ENCODE results near the gene ADGRG1.

The ADGRG1 gene

GRCh38 chr16:57698812-57699405, 70.5 kb downstream of the ADGRG1 start:
- Histone ChIP-seq H3K9me3 (ENCODE audit: control insufficient read depth, insufficient read depth, low read length) (no peaks in the 10 kb centered on the region), H3K9ac (ENCODE audit: low read depth, low read length) (no peak overlapping the region), H3K4me1 (ENCODE audit: control insufficient read depth, insufficient read depth, low read length) (no peaks in the 10 kb centered on the region), H3K4me3 (ENCODE audit: low read depth, low read length) (no peak overlapping the region), H3K36me3 (ENCODE audit: control insufficient read depth, insufficient read depth, low read length) (no peaks in the 10 kb centered on the region), H3K27me3 (ENCODE audit: control insufficient read depth, insufficient read depth, low read length) (no peaks in the 10 kb centered on the region)

DNA sequence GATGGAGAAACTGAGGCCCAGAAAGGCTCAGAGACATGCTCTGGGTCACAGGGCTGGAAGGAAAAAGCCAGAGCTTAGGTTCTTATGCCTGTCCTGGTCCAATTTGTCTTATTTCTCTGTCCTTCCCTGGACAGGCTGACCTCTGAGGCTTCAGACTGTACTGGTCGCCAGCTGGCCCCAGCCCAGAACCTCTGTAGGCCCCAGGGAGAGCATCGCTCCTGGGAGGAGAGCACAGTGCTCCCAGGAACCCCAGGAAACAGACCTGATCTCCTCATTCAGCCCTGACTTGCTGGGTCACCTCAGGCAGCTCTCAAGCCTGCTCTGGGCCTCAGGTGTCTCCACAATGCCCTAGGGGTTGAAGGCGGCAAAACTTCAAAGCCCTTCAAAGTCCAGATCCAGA, 71.1 kb downstream of the ADGRG1 start:
- no peaks in the 10 kb centered on the region for H3K9me3 ChIP-seq (ENCODE audit: control insufficient read depth, insufficient read depth, low read length)
- H3K36me3 ChIP-seq (ENCODE audit: control insufficient read depth, insufficient read depth, low read length): no peaks in the 10 kb centered on the region
- no peaks in the 10 kb centered on the region for H3K4me1 ChIP-seq (ENCODE audit: control insufficient read depth, insufficient read depth, low read length)
- no peak overlapping the region for H3K9ac ChIP-seq (ENCODE audit: low read depth, low read length)
- no peaks in the 10 kb centered on the region for H3K27me3 ChIP-seq (ENCODE audit: control insufficient read depth, insufficient read depth, low read length)
- no peak overlapping the region for H3K4me3 ChIP-seq (ENCODE audit: low read depth, low read length)

DNA sequence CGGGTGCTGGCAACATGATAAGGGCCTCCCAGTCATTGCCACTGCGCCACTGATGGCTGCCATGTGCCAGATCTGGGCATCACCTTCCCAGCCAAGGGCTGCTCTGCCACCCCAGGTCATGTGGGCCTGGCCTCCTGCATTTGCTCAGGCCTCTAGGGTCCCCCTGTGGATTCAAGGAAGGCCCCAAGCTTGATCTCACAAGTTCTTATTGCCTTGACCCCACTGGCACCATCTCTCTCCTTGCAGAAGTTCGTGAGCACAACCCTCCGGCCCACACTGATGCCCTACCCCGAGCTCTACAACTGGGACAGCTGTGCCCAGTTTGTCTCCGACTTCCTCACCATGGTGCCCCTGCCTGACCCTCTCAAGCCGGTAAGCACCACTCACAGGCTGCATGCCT, 71.5 kb downstream of the ADGRG1 start:
- no peaks in the 10 kb centered on the region for H3K27me3 ChIP-seq (ENCODE audit: control insufficient read depth, insufficient read depth, low read length)
- no peaks in the 10 kb centered on the region for H3K9me3 ChIP-seq (ENCODE audit: control insufficient read depth, insufficient read depth, low read length)
- H3K4me1 ChIP-seq (ENCODE audit: control insufficient read depth, insufficient read depth, low read length): no peaks in the 10 kb centered on the region
- no peak overlapping the region for H3K4me3 ChIP-seq (ENCODE audit: low read depth, low read length)
- H3K36me3 ChIP-seq (ENCODE audit: control insufficient read depth, insufficient read depth, low read length): no peaks in the 10 kb centered on the region
- no peak overlapping the region for H3K9ac ChIP-seq (ENCODE audit: low read depth, low read length)

- Histone ChIP-seq H3K36me3 (ENCODE audit: control insufficient read depth, insufficient read depth, low read length) (no peaks in the 10 kb centered on the region), H3K9ac (ENCODE audit: low read depth, low read length) (no peak overlapping the region), H3K4me1 (ENCODE audit: control insufficient read depth, insufficient read depth, low read length) (no peaks in the 10 kb centered on the region), H3K4me3 (ENCODE audit: low read depth, low read length) (no peak overlapping the region), H3K27me3 (ENCODE audit: control insufficient read depth, insufficient read depth, low read length) (no peaks in the 10 kb centered on the region), H3K9me3 (ENCODE audit: control insufficient read depth, insufficient read depth, low read length) (no peaks in the 10 kb centered on the region)
Observed at GRCh38 chr16:57700781-57701551, 72.5 kb downstream of the ADGRG1 start.

DNA sequence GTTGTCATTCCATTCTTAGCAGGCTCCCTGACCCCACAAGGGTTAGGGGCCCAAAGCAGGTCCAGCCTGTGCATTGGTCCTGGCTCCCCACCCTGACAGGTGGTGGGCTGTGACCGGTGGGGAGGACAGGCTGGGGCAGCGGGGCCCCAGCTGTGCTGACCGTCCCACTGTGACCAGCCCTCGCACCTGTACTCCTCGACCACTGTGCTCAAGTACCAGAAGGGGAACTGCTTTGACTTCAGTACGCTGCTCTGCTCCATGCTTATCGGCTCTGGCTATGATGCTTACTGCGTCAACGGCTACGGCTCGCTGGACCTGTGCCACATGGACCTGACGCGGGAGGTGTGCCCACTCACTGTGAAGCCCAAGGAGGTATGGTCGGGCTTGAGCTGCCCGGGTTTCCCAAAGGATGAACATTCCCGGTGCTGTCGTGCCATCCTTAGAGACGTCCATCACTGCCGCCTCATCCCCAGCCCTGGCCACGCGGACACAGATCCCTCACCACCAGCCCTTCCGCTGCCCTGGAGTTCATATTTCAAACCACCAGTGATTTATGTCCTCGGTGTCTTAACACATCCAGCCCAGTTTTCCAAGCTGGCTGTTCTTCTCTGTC, 73.4 kb downstream of the ADGRG1 start:
- H3K36me3 ChIP-seq (ENCODE audit: control insufficient read depth, insufficient read depth, low read length): no peaks in the 10 kb centered on the region
- no peak overlapping the region for H3K9ac ChIP-seq (ENCODE audit: low read depth, low read length)
- no peak overlapping the region for H3K4me3 ChIP-seq (ENCODE audit: low read depth, low read length)
- no peaks in the 10 kb centered on the region for H3K4me1 ChIP-seq (ENCODE audit: control insufficient read depth, insufficient read depth, low read length)
- no peaks in the 10 kb centered on the region for H3K9me3 ChIP-seq (ENCODE audit: control insufficient read depth, insufficient read depth, low read length)
- no peaks in the 10 kb centered on the region for H3K27me3 ChIP-seq (ENCODE audit: control insufficient read depth, insufficient read depth, low read length)

GRCh38 chr16:57703416-57704010, 75.1 kb downstream of the ADGRG1 start:
- H3K4me3 ChIP-seq (ENCODE audit: low read depth, low read length): no peak overlapping the region
- H3K9ac ChIP-seq (ENCODE audit: low read depth, low read length): no peak overlapping the region
- H3K27me3 ChIP-seq (ENCODE audit: control insufficient read depth, insufficient read depth, low read length): no peaks in the 10 kb centered on the region
- H3K4me1 ChIP-seq (ENCODE audit: control insufficient read depth, insufficient read depth, low read length): no peaks in the 10 kb centered on the region
- no peaks in the 10 kb centered on the region for H3K36me3 ChIP-seq (ENCODE audit: control insufficient read depth, insufficient read depth, low read length)
- H3K9me3 ChIP-seq (ENCODE audit: control insufficient read depth, insufficient read depth, low read length): no peaks in the 10 kb centered on the region

DNA sequence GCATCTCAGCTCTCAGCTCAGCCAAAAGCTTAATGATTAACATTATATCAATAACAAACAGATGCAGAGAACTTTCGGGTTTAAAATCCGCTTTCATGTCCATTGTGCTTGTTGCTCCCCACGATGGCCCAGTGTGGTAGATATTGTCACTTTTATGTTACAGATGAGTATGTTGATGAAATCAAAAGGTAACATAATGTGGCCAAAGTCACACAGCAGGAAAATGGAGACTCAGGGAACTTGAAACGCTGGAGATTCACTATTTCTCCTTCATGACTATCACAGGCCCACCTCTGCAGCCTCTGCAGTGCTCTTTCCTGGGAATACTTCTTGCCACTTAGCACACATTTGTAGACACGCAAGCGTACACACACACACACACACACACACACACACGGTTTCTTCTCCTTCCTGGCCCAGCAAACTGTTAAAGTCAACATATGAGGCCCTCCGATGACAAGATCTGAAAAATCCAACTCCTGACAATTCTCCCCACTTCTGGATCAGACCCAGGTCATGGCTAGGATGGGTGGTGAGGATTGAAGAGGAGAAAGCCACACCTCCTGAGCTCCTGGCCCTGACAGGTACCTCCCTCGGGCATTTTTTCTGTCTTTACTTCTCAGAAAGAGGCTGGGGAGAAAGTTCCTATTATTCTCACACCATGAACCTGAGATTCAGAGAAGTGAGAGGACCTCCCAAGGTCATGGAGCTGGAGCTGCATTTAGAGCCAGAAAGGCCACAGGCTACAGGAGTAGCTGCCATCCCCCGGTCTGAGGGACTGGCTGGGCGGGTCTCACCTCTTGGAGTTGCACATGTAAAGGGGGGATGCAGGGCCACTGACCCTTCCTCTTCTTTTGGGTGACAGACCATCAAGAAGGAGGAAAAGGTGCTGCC, 75.8 kb downstream of the ADGRG1 start:
- no peak overlapping the region for H3K9ac ChIP-seq (ENCODE audit: low read depth, low read length)
- no peaks in the 10 kb centered on the region for H3K9me3 ChIP-seq (ENCODE audit: control insufficient read depth, insufficient read depth, low read length)
- no peaks in the 10 kb centered on the region for H3K4me1 ChIP-seq (ENCODE audit: control insufficient read depth, insufficient read depth, low read length)
- no peaks in the 10 kb centered on the region for H3K27me3 ChIP-seq (ENCODE audit: control insufficient read depth, insufficient read depth, low read length)
- no peak overlapping the region for H3K4me3 ChIP-seq (ENCODE audit: low read depth, low read length)
- no peaks in the 10 kb centered on the region for H3K36me3 ChIP-seq (ENCODE audit: control insufficient read depth, insufficient read depth, low read length)

GRCh38 chr16:57704905-57705852, 76.7 kb downstream of the ADGRG1 start:
- Histone ChIP-seq H3K4me3 (ENCODE audit: low read depth, low read length) (no peak overlapping the region), H3K9ac (ENCODE audit: low read depth, low read length) (no peak overlapping the region), H3K36me3 (ENCODE audit: control insufficient read depth, insufficient read depth, low read length) (no peaks in the 10 kb centered on the region), H3K4me1 (ENCODE audit: control insufficient read depth, insufficient read depth, low read length) (no peaks in the 10 kb centered on the region), H3K9me3 (ENCODE audit: control insufficient read depth, insufficient read depth, low read length) (no peaks in the 10 kb centered on the region), H3K27me3 (ENCODE audit: control insufficient read depth, insufficient read depth, low read length) (no peaks in the 10 kb centered on the region)

DNA sequence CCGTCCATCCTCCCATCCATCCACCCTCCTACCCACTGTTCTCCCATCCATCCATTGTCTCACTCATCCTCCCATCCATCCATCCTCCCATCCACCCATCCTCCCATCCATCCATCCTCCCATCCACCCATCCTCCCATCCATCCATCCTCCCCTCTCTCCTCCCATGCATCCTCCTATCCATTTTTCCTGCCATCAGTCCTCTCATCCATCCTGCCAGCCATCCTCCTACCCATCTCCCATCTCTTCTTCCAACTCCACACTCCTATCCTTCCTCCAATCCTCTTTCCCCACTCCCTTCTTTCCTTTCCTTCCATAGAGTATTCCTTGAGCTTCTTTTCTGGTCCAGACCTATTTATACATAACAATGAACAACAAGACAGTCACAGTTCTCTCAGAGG, 78.3 kb downstream of the ADGRG1 start:
- Histone ChIP-seq H3K9ac (ENCODE audit: low read depth, low read length) (no peak overlapping the region), H3K4me3 (ENCODE audit: low read depth, low read length) (no peak overlapping the region), H3K27me3 (ENCODE audit: control insufficient read depth, insufficient read depth, low read length) (no peaks in the 10 kb centered on the region), H3K36me3 (ENCODE audit: control insufficient read depth, insufficient read depth, low read length) (no peaks in the 10 kb centered on the region), H3K9me3 (ENCODE audit: control insufficient read depth, insufficient read depth, low read length) (no peaks in the 10 kb centered on the region), H3K4me1 (ENCODE audit: control insufficient read depth, insufficient read depth, low read length) (no peaks in the 10 kb centered on the region)

GRCh38 chr16:57707331-57707730, 78.9 kb downstream of the ADGRG1 start:
- no peaks in the 10 kb centered on the region for H3K36me3 ChIP-seq (ENCODE audit: control insufficient read depth, insufficient read depth, low read length)
- no peaks in the 10 kb centered on the region for H3K9me3 ChIP-seq (ENCODE audit: control insufficient read depth, insufficient read depth, low read length)
- no peak overlapping the region for H3K4me3 ChIP-seq (ENCODE audit: low read depth, low read length)
- no peaks in the 10 kb centered on the region for H3K4me1 ChIP-seq (ENCODE audit: control insufficient read depth, insufficient read depth, low read length)
- no peaks in the 10 kb centered on the region for H3K27me3 ChIP-seq (ENCODE audit: control insufficient read depth, insufficient read depth, low read length)
- H3K9ac ChIP-seq (ENCODE audit: low read depth, low read length): no peak overlapping the region
